ENCODE results near the gene CCDC69. TPM values are rescaled to one million over a fixed set of nuclear protein-coding genes. Genes with fewer than 3 reads are reported as not detected.

CCDC69 gene
- total RNA-seq, 1 donor from 2014 or later = 53.4 TPM

DNA sequence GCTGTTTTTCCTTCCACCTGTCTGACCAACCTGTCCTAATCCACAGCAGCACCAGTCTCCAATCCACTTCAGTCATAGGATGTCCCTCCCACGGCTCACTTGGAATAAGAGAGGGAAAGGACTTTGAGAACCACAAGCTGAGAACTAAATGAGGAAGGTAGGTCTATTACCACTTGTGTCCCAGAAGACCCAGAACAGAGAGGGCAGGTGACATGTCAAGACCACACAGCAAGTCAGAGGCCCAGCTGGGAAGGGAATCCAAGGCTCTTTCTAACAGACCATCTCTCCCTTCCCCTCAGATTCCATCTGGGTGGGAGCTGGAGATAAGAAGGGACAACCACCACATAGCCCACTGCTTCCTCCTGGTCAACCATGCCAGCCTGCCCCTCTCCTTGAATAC, 81.0 kb downstream of the CCDC69 start:
- no peak for DNase-seq (ENCODE audit: low spot score)

GRCh38 chr5:151141535-151141934, 82.4 kb downstream of the CCDC69 start:
- DNase-seq (ENCODE audit: low spot score) = no peak

GRCh38 chr5:151140686-151141459, 83.0 kb downstream of the CCDC69 start:
- no peak for DNase-seq (ENCODE audit: low spot score)

DNA sequence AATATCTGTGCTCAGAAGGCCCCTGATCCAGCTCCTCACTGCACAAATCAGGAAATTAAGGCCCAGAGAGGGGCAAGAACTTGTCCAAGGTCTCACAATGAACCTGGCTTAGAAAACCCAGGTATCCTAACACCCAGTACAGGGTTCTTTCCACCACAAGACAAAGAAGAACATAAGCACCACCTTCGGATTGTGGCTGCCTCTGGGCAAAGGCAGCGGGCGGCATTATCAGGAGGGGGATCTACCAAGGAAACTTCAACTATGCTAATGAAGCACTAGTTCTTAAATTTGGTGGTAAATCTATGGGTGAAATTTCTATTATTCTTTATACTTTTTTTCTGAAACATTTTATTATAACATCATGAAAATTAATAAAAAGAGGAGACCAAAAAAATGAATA, 84.2 kb downstream of the CCDC69 start:
- DNase-seq (ENCODE audit: low spot score) = no peak

DNA sequence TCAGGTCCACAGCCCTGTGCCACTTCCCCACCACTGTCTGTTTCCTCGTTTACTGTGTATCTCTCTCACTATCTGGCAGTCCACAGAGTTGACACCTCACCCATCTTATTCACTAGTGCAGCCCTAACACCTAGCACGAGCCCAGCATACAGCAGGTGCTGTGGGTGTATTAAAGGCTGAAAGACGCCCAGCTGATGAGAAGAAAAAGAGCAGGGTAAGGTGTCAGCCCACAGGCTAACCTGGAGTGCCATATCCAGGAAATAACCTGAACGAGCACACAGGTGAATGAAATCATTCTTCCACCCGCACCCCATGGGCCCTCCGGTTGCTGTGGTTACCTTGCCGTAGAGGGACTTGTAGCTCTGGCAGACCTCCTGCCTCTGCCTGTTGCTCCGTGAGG, 84.9 kb downstream of the CCDC69 start:
- no peak for DNase-seq (ENCODE audit: low spot score)

GRCh38 chr5:151138114-151138513, 85.8 kb downstream of the CCDC69 start:
- DNase-seq (ENCODE audit: low spot score) = no peak

GRCh38 chr5:151137067-151137825, 86.6 kb downstream of the CCDC69 start:
- no peak for DNase-seq (ENCODE audit: low spot score)

DNA sequence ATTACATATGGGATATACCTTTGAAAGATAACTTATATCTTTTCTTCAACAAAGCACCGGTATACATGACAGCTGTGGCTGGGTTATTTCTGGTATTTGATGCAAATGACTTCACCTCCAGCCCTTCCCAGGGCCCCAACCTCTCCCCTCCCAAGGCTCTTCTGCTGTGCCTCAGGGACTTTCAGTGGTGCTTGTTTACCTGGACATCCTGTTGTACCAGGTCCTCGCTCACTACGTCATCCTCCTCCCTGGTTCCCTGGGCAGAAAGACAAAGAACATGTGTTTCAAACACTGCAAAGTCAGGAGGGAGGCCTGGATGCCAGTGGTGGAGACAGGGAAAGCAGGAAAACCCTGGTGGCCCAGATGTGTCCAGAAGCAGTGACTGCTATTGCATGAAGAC, 89.7 kb downstream of the CCDC69 start:
- no peak for DNase-seq (ENCODE audit: low spot score)

- no peak for DNase-seq (ENCODE audit: low spot score)
Observed at GRCh38 chr5:151132963-151133362, 90.9 kb downstream of the CCDC69 start.

Other genes starting within 250 kb of the CCDC69 start
- 160 TPM for gene GPX3, start 203.5 kb downstream of the CCDC69 start, total RNA-seq
- 75.4 TPM for gene TNIP1, start 143.1 kb downstream of the CCDC69 start, total RNA-seq
- 123 TPM for gene ANXA6, start 66.3 kb downstream of the CCDC69 start, total RNA-seq
- 60.7 TPM for gene GM2A, start 29.1 kb upstream of the CCDC69 start, total RNA-seq
- not detected for gene SLC36A3, start 79.7 kb upstream of the CCDC69 start, total RNA-seq
- not detected for gene SLC36A2, start 123.5 kb upstream of the CCDC69 start, total RNA-seq
- gene SLC36A1, start 223.5 kb upstream of the CCDC69 start, total RNA-seq = 14.4 TPM

Data from ureter (tissue), 1 donor.